Measurements from ENCODE around the gene BAG2.

The BAG2 gene

DNA sequence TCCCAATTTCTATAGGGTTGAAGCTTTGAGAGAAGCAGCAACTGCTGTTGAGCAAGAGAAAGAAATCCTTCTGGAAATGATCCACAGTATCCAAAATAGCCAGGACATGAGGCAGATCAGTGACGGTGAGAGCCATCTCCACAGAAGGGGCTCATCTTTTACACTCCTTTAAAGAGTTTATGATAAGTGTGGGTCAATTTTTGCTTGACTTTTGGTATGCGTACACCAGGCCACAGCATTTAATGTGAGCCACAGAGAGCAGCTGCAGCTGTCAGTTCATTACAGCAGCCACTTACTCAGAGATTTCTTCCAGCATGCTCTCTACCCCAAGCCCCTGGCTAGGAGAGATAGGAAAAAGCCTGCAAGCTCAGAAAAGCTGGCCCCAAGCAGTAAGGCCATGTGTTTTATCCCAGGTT lies 9.9 kb downstream of the BAG2 start:
- ChIA-PET POLR2A (interaction anchor here (0.7 kb wide), 1 partner anchor 74 kb away, joined by 3 read pairs; no protein-coding TSS in a partner anchor), CTCF (no interaction called here)
- DNase-seq (ENCODE audit: extremely low spot score): no peak
- TF ChIP-seq, protein P1, sequence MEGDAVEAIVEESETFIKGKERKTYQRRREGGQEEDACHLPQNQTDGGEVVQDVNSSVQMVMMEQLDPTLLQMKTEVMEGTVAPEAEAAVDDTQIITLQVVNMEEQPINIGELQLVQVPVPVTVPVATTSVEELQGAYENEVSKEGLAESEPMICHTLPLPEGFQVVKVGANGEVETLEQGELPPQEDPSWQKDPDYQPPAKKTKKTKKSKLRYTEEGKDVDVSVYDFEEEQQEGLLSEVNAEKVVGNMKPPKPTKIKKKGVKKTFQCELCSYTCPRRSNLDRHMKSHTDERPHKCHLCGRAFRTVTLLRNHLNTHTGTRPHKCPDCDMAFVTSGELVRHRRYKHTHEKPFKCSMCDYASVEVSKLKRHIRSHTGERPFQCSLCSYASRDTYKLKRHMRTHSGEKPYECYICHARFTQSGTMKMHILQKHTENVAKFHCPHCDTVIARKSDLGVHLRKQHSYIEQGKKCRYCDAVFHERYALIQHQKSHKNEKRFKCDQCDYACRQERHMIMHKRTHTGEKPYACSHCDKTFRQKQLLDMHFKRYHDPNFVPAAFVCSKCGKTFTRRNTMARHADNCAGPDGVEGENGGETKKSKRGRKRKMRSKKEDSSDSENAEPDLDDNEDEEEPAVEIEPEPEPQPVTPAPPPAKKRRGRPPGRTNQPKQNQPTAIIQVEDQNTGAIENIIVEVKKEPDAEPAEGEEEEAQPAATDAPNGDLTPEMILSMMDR (IDR thresholded peaks at IDR 0.05; ENCODE audit: control extremely low read depth, extremely low read depth, low read depth, missing control alignments): no peak

GRCh38 chr6:57183336-57183735 lies 11.2 kb downstream of the BAG2 start:
- TF ChIP-seq, protein P1 (IDR thresholded peaks at IDR 0.05; ENCODE audit: control extremely low read depth, extremely low read depth, low read depth, missing control alignments): no peak
- no peak for DNase-seq (ENCODE audit: extremely low spot score)
- ChIA-PET CTCF (interaction anchor here (1.1 to 1.3 kb wide), 3 partner anchors 11 to 38 kb away, joined by 3 to 4 read pairs (median 3); no protein-coding TSS in a partner anchor), POLR2A (interaction anchor here (0.6 kb wide), 1 partner anchor 11 kb away, joined by 3 read pairs; no protein-coding TSS in a partner anchor)

- ChIA-PET CTCF (interaction anchor here (1.1 to 2.7 kb wide), 6 partner anchors 12 to 229 kb away, joined by 3 to 10 read pairs (median 6); partner anchors contain the start of genes PRIM2 and RAB23), POLR2A (no interaction called here)
- DNase-seq (ENCODE audit: extremely low spot score): no peak
- TF ChIP-seq, protein P1 (IDR thresholded peaks at IDR 0.05; ENCODE audit: control extremely low read depth, extremely low read depth, low read depth, missing control alignments): no peak
Observed at GRCh38 chr6:57190140-57190539, 18.0 kb downstream of the BAG2 start.

GRCh38 chr6:57193177-57193576 lies 21.1 kb downstream of the BAG2 start:
- DNase-seq (ENCODE audit: extremely low spot score): no peak
- TF ChIP-seq, protein P1 (IDR thresholded peaks at IDR 0.05; ENCODE audit: control extremely low read depth, extremely low read depth, low read depth, missing control alignments): no peak
- ChIA-PET CTCF (no interaction called here), POLR2A (no interaction called here)

DNA sequence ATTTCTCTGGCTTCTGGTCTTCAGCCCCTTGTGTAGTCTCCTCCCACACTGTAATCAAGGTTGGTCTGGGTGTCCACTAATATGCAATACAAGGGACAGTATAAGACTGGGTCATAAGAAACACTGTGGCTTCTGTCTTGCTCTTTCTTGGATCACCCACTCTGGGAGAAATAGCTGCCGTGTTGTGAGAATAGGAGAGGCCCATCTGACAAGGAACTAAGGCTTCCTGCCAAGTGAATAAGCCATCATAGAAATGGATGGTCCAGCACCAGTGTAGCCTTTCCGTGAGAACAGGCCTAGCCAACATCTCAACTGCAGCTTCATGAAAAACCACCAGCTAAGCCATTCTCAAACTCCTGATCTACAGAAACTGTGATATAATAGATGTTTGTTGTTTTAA lies 23.3 kb downstream of the BAG2 start:
- ChIA-PET CTCF (interaction anchor here (1.0 kb wide), 1 partner anchor 24 kb away, joined by 3 read pairs; the partner anchor contains the start of gene BAG2), POLR2A (no interaction called here)
- TF ChIP-seq, protein P1 (IDR thresholded peaks at IDR 0.05; ENCODE audit: control extremely low read depth, extremely low read depth, low read depth, missing control alignments): no peak
- DNase-seq (ENCODE audit: extremely low spot score): no peak

DNA sequence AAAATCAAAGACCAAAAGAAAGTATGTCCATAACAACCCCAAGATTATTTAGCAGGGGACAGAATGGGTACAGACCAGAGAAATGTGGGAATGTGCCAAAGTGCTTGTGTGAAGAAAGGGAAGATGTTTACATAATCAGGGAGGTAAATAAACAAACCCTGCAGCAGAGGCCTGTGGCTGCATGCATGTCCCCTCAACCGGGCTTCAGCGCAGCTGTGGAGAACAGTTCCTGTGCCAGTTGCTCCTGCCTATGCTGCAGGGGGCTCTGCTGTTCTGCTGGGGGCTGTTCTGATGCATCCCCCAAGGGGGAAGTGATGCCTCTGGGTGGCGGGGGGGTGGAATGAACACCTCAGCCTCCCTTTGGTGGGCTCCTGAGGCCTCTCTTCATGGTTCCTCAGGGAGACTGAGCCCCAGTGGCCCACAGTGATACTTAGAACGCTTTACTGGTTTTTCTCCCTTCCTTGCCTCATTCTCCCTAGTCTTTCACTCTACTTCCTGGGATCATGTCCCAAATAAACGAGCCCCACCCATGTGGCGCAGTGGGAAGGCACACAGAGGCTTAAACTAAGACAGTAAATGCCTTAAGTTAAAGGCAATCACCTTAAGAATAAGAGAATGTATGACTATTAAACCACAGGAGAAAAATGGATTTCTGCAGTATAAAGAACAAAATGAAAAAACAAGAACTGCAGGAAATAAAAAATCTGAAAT lies 27.0 kb downstream of the BAG2 start:
- TF ChIP-seq, protein P1 (IDR thresholded peaks at IDR 0.05; ENCODE audit: control extremely low read depth, extremely low read depth, low read depth, missing control alignments): no peak
- ChIA-PET POLR2A (no interaction called here), CTCF (interaction anchor here (1.1 to 1.3 kb wide), 4 partner anchors 10 to 178 kb away, joined by 3 to 4 read pairs (median 3); partner anchors contain the start of gene BAG2)
- DNase-seq (ENCODE audit: extremely low spot score): no peak

Data from GM10248 (cell line).